ENCODE data around the gene FOXP1.

- TF ChIP-seq CTCF (IDR thresholded peaks at IDR 0.05) = no peak
- no peak for TF ChIP-seq POLR2A (IDR thresholded peaks at IDR 0.05)
These were observed 36.0 kb downstream of the FOXP1 start for GRCh38 chr3:71547249-71548198.
